ENCODE results near the gene TMEM81. TPM values are rescaled to one million over a fixed set of nuclear protein-coding genes. Genes with fewer than 3 reads are reported as not detected.

Gene TMEM81
- total RNA-seq, 4 donors from 2014 or later = 2.4 to 3.1 (median 2.8) TPM

- TF ChIP-seq, protein P1, sequence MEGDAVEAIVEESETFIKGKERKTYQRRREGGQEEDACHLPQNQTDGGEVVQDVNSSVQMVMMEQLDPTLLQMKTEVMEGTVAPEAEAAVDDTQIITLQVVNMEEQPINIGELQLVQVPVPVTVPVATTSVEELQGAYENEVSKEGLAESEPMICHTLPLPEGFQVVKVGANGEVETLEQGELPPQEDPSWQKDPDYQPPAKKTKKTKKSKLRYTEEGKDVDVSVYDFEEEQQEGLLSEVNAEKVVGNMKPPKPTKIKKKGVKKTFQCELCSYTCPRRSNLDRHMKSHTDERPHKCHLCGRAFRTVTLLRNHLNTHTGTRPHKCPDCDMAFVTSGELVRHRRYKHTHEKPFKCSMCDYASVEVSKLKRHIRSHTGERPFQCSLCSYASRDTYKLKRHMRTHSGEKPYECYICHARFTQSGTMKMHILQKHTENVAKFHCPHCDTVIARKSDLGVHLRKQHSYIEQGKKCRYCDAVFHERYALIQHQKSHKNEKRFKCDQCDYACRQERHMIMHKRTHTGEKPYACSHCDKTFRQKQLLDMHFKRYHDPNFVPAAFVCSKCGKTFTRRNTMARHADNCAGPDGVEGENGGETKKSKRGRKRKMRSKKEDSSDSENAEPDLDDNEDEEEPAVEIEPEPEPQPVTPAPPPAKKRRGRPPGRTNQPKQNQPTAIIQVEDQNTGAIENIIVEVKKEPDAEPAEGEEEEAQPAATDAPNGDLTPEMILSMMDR (IDR thresholded peaks at IDR 0.05; ENCODE audit: low read depth) = no peak
Measured at GRCh38 chr1:205102404-205102803, 18.1 kb upstream of the TMEM81 start.

GRCh38 chr1:205098242-205098641, 14.0 kb upstream of the TMEM81 start:
- TF ChIP-seq, protein P1 (IDR thresholded peaks at IDR 0.05; ENCODE audit: low read depth) = no peak

- TF ChIP-seq, protein P1 (IDR thresholded peaks at IDR 0.05; ENCODE audit: low read depth) = no peak
Measured at GRCh38 chr1:205095422-205095821, 11.2 kb upstream of the TMEM81 start.

DNA sequence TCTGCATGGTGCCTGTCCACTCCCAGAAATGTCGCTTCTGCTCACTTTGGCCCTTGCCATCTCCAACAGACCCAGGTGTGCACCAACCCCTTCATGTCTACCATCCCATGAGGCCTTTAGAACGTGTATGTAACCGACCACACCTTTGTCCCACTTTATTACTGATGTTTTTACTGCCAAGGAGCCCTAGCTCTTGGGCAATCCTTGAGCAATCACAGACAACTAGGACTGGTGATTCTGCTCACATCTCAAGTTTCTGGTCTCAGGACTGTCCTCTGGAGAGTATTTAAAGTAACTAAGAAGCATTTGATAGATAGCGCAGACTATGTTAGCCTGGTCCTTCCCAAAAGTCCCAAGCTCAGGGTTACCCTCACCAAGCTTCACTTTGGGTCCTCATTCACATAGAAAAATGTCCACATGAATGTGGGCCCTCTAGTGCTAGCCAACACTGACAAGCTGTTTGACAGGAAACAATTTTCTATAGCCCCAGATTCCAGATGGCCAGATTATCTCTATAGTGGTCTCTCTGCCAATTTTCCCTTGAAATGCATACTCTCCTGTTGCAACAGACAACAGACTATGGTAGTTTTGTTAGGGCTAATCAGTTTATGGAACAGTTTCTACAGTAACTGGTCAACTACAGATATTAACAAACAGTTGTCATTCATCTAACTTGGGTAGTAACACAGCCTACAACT, 6.9 kb upstream of the TMEM81 start:
- TF ChIP-seq, protein P1 (IDR thresholded peaks at IDR 0.05; ENCODE audit: low read depth) = no peak

DNA sequence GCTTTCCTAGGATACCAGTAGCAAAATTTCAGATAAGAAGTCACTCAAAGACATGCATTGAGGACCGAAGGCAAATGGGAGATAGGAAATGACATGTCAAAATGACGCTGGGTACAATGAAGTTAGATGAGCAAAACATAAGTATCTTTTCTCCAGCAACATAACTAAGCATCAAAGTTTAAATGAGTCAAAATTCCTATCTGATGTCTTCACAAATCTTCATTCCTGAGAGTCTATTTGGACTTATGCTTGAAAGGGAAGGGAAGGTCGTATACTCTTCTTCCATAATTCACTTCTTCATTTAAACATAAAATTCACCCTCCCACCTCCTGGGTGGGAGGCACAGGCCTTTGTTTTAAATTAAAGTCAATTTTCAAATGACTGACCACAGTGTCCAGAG, 4.1 kb upstream of the TMEM81 start:
- TF ChIP-seq, protein P1 (IDR thresholded peaks at IDR 0.05; ENCODE audit: low read depth) = no peak

DNA sequence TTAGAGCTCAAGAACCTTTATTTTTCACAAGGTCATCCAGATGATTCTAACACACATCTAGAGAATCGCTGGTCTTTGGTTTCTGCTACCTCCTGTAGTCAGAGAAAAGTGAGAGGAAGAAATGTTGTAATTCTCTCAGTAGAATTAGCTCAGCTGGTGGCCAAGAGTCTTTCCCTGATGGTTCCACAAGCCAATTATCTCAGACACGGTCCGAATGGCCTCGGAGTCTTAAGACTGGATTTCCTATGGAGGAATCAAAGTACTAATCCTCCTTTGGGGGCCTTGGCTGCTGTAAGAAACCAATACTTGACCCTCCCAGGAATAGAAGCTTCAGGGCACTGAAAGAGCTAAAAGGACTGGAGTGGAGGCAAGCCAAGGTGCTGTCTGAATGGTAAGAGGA, 1.8 kb downstream of the TMEM81 start:
- TF ChIP-seq, protein P1 (IDR thresholded peaks at IDR 0.05; ENCODE audit: low read depth) = no peak

GRCh38 chr1:205077934-205078311, 6.3 kb downstream of the TMEM81 start:
- TF ChIP-seq, protein P1 (IDR thresholded peaks at IDR 0.05; ENCODE audit: low read depth) = no peak

Data from subcutaneous adipose tissue (tissue), 4 donors.